Measurements from ENCODE around the gene YIF1B.

DNA sequence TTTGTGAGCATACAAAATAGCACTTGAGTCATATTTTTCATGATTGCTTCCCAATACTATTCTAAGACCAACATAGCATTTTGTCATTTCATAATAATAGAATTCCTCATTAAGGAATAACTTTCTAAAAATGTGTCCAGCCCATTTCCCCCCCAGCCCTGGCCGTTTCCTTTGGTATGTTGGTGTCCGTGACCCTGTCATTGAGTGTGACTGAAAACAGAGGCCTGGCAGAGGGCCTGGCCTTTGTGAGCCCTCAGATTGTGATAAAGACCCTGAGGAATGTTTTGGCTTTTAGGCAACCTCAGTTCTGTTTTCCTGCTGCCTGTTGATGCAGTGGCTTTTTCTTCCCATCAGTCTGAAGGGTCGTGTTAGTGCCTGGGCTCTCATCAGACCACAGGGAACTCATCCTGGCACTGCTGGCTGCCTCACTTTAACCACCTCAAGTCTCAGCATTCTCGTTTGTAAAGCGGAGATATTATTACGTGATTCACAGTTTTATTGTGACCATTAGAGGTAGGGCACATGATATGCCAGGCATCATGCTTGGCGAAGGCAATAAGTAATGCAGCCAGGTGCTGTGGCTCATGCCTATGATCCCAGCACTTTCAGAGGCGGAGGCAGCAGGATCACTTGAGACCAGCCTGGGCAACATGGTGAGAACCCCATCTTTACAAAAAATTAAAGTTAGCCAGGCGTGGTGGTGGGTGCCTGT, 37.6 kb downstream of the YIF1B start:
- TF ChIP-seq POLR2AphosphoS5 (IDR thresholded peaks at IDR 0.05; ENCODE audit: borderline replicate concordance, low read depth, low read length), result no peak
- TF ChIP-seq EZH2 (IDR thresholded peaks at IDR 0.05), result no peak
- TF ChIP-seq FOXP2 (optimal IDR thresholded peaks at IDR 0.05; ENCODE audit: control extremely low read depth, extremely low read length, insufficient read depth), result no peak

Measured in SK-N-MC (cell line).